ENCODE results near the gene IL17C. TPM values are rescaled to one million over a fixed set of nuclear protein-coding genes. Genes with fewer than 3 reads are reported as not detected.

IL17C gene
- total RNA-seq, 2 experiments from 2014 or later = 0.20 TPM; not detected in 1

DNA sequence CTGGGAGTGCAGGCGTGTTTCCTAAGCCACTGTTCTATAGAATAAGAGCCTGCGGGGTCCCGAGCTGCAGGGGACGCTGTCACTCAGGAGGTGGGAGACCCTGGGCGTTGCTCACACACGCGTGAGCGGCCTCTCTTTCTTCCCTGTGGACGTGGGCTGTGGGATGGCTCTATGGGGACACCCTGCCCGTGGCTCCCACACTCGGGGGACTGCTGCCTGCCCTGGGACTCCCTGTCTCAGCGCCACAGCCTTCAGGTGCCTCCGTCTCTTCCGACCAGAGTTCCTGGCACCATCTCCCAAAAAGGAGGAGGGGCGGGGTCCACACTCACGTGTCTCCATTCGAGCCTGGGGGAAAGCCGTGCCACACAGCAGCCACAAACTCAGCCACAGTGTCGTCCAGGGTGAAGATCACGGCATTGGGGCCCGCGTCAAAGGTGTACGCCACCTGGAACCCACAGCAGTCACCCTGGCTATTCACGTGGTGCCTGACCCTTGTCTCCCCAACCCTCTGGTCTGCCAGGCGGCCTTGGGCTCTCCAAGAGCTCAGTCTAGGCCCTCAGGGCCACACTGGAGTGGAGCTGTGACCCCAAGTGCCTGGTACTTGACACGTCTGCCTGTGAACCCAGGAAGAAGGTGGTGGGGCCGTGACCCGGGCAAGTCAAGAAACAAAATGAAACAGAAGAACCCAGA is 16.1 kb downstream of the IL17C start:
- no peak overlapping the region for H3K4me3 Mint-ChIP-seq
- DNase-seq = no peak
- peaks cover 16% of the 10 kb centered on the region for H3K4me1 Mint-ChIP-seq
- peak overlapping the region; percentile 2 for H3K27ac Mint-ChIP-seq
- H3K27me3 Mint-ChIP-seq = no peaks in the 10 kb centered on the region
- POLR2A ChIA-PET = no interaction called here
- no peaks in the 10 kb centered on the region for H3K9me3 Mint-ChIP-seq
- CTCF ChIA-PET = no interaction called here
- H3K36me3 Mint-ChIP-seq (ENCODE audit: low read depth) = peaks cover 7% of the 10 kb centered on the region

DNA sequence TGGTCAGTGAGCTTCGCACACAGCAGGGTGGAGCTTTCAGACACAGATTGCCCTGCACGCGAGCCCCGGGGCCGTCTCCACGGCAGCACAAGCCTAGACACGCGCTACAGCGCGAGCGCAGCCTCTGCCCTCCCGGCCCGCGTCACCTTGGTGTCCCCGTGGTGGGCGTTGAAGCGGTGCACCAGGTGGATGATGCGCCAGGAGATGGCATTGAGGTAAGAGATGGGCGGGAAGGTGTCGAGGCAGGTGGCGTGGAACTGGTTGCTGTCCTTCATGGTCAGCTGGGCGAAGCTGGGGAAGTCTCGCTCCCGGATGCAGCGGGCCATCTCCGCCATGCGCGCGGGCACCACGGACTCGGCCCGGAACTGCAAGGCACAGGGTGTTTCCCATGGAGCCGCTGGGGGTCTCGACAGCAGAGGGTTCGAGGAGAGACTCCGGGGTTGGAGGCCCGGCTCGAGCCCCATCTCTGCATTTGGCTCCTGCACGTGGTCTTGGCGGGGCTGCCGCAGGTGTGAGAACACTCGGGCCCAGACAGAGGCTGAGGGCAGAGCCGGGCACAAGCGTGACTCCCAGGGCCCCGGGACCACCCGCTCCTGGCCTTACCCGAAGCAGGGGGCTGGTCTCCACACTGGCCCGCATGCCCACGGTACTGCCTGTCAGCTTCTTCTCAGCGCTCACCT is 16.8 kb downstream of the IL17C start:
- Mint-ChIP-seq H3K36me3 (ENCODE audit: low read depth) (peaks cover 6% of the 10 kb centered on the region), H3K27ac (no peak overlapping the region), H3K4me3 (no peak overlapping the region), H3K9me3 (no peaks in the 10 kb centered on the region), H3K4me1 (peaks cover 16% of the 10 kb centered on the region), H3K27me3 (no peaks in the 10 kb centered on the region)
- CTCF ChIA-PET = no interaction called here
- no peak for DNase-seq
- POLR2A ChIA-PET = no interaction called here

DNA sequence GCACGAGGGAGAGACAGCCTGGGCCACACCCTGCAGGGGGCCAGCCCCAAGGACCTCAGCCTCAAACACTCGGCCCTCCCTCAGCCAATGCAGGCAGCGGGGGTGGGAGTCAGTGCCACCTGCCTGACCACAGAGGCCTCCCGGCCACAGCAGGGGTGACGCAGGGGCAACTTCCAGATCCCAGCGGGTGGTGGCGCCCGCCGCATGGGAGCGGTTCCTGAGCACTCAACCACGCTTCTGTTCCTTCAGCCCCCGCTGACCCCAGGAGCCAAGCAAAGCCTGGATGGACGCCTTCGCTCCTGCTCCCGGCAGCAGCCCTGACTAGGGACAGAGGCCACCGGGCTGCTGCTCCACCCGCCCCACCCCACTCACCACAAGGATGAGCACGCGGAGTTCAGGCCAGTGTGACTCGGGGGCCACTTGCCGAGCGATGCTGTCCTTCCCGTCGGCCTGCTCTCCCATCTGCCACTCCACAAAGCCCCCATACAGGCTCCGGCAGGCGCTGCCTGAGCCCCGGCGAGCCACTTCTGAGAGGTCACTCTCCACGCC is 17.4 kb downstream of the IL17C start:
- no peaks in the 10 kb centered on the region for H3K27me3 Mint-ChIP-seq
- ChIA-PET POLR2A (no interaction called here), CTCF (no interaction called here)
- H3K27ac Mint-ChIP-seq = no peak overlapping the region
- H3K4me3 Mint-ChIP-seq = no peak overlapping the region
- peaks cover 16% of the 10 kb centered on the region for H3K4me1 Mint-ChIP-seq
- H3K36me3 Mint-ChIP-seq (ENCODE audit: low read depth) = peaks cover 6% of the 10 kb centered on the region
- no peak for DNase-seq
- no peaks in the 10 kb centered on the region for H3K9me3 Mint-ChIP-seq

DNA sequence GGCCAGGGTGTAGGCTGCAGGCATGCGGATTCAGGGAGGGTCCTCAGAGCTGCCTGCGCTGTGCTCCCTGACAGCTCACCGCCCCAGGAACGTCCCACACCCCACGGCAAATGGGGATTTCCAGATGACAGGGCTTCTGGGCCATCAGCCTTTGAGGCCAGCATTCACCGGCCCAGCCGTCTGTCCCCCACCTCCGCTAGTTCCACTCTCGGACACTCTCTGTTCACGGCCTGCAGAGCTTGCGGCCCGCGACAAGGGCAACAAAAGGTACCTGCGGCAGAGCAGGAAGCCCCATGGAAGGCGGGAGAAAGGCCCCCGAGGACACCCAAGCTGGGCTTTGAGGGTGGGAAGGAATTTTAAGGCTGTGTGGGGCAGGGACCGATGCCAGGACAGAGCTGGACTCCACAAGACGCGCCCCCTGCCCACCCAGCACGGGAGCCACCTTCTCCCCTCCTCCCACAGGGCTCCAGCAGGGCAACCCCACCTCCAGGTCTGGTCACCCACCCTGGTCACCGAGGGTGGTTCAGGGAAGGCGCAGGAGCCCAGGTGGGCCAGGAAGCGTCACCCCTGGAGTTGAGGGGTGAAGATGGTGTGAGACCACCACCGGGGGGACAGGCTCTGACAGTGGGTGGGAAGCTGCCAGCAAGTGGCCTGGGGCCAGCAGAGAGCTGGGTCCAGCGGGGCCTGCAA is 18.1 kb downstream of the IL17C start:
- Mint-ChIP-seq H3K36me3 (ENCODE audit: low read depth) (peaks cover 6% of the 10 kb centered on the region), H3K27ac (no peak overlapping the region), H3K27me3 (no peaks in the 10 kb centered on the region), H3K9me3 (no peaks in the 10 kb centered on the region), H3K4me1 (peaks cover 17% of the 10 kb centered on the region), H3K4me3 (no peak overlapping the region)
- CTCF ChIA-PET = interaction anchor here (1.1 kb wide), 1 partner anchor 14 kb away, joined by 3 read pairs; no protein-coding TSS in a partner anchor
- no peak for DNase-seq
- POLR2A ChIA-PET = no interaction called here

DNA sequence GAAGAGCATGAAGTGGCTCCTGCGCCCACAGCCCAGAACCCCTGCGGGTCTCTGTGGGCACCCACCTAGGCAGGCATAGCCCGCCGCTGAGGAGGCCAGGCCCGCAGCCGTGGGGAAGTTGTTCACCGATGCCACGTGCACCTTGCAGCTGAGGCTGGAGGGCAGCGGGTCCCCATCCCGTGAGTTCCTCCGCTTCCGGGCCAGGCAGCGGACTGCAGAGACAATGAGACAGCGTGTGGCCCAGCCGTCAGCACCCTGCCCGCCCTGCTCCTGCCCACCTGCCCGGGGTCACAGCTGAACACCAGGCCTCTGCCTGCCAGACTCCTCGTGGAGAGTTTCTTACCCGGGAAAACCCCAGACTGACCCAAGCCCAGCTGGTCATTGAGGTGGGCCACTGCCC is 19.0 kb downstream of the IL17C start:
- no peak overlapping the region for H3K4me3 Mint-ChIP-seq
- no peak overlapping the region for H3K27ac Mint-ChIP-seq
- H3K4me1 Mint-ChIP-seq = peaks cover 15% of the 10 kb centered on the region
- no peak for DNase-seq
- no peaks in the 10 kb centered on the region for H3K27me3 Mint-ChIP-seq
- peaks cover 6% of the 10 kb centered on the region for H3K36me3 Mint-ChIP-seq (ENCODE audit: low read depth)
- no peaks in the 10 kb centered on the region for H3K9me3 Mint-ChIP-seq
- ChIA-PET POLR2A (no interaction called here), CTCF (interaction anchor here (1.1 kb wide), 1 partner anchor 15 kb away, joined by 3 read pairs; no protein-coding TSS in a partner anchor)

DNA sequence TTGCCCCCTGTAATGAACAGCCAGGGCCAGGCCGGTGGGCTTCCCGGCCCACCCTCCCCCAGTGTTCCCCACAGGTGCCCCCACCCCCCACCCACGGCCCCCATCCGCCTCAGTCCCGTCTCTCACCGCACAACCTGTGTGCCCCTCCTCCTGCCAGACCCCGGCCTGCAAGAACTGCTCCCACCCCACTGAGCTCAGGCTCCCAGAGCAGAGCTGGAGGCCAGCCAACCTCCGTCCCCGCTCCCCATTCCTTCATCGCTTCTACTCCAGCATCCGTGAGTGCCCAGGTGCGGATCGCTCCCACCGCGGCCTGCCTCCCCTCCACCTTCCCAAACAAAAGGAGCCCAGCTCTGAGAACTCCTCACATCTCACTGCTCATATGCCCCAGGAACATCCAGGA is 20.3 kb downstream of the IL17C start:
- ChIA-PET CTCF (no interaction called here), POLR2A (no interaction called here)

DNA sequence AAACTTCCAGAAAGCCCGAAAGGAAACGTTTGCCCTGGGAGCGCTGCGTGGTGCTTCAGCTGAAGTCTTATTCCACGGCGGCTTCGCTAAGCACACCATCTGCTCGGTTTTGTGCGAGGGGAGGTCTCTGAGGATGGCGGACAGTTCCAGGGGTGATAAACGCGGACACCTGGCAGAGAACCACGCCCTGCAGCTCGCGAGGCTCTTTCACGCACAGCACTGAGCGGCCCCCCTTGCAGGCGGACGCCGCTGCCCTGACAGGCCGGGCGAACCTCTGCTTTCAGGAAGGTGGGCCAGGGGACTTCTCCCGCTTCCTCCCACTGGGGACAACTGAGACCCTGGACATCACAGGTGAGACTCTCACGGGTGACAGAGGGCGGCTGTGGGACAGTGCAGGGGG is 20.8 kb downstream of the IL17C start:
- Mint-ChIP-seq H3K4me3 (no peak overlapping the region), H3K27ac (peak overlapping the region; percentile 41), H3K4me1 (peaks cover 18% of the 10 kb centered on the region), H3K27me3 (no peaks in the 10 kb centered on the region), H3K9me3 (no peaks in the 10 kb centered on the region), H3K36me3 (ENCODE audit: low read depth) (peaks cover 8% of the 10 kb centered on the region)
- CTCF ChIA-PET = no interaction called here
- POLR2A ChIA-PET = no interaction called here
- no peak for DNase-seq

More for the DNA sequence above, 20.3 kb downstream of the IL17C start:
- peaks cover 15% of the 10 kb centered on the region for H3K4me1 Mint-ChIP-seq
- H3K27me3 Mint-ChIP-seq = no peaks in the 10 kb centered on the region
- H3K27ac Mint-ChIP-seq = no peak overlapping the region
- H3K9me3 Mint-ChIP-seq = no peaks in the 10 kb centered on the region
- no peak for DNase-seq
- H3K36me3 Mint-ChIP-seq (ENCODE audit: low read depth) = peaks cover 8% of the 10 kb centered on the region
- H3K4me3 Mint-ChIP-seq = no peak overlapping the region

DNA sequence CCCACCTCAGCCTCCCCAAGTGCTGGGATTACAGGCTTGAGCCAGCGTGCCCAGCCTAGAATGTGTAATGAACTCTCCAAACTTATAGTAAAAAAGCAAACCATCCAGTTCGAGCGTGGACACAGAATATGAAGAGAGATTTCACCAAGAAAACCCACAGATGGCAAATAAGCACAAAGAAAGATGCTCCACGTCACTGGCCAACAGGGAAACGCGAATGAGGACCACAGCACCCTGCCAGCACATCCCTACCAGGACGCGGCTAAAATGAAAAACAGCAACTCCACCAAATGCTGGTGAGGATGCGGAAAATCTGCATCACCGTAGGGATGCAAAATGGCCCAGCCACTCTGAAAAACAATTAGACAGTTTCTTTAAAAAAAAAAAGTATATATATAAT is 23.1 kb downstream of the IL17C start:
- Mint-ChIP-seq H3K36me3 (ENCODE audit: low read depth) (peaks cover 11% of the 10 kb centered on the region), H3K4me3 (peak overlapping the region; percentile 93), H3K27me3 (no peaks in the 10 kb centered on the region), H3K9me3 (no peaks in the 10 kb centered on the region), H3K27ac (no peak overlapping the region), H3K4me1 (peaks cover 22% of the 10 kb centered on the region)
- DNase-seq = no peak
- CTCF ChIA-PET = interaction anchor here (0.6 kb wide), 1 partner anchor 54 kb away, joined by 3 read pairs; no protein-coding TSS in a partner anchor
- POLR2A ChIA-PET = no interaction called here

DNA sequence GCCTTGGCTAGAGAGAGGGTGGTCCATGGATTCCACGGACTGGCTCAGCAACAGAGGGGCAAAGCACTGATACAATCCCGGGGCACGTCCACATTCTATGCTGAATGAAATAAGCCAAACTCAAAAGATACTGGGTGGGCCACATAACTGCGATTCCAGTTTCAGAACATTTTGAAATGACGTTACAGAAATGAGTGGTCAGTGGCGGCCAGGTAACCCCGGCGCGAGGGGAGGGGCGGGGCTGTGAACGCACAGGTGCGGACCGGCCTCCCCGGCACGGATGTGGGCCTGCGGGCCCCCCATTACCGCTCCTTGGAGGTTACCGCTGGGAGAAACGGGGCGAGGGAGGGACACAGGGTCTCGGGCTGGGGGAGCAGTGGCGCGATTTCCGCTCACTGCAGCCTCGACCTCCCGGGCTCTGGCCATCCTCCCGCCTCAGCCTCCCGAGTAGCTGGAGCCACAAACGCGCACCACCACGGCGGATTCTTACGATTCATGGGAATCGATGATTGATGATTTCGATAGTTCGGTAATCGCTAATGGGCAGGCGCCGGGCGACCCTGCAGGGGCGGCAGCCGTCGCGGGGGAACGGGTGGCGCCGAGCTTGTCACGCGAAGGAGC is 24.0 kb downstream of the IL17C start:
- CTCF ChIA-PET = interaction anchor here (0.6 to 1.2 kb wide), 3 partner anchors 14 to 883 kb away, joined by 3 read pairs; no protein-coding TSS in a partner anchor
- Mint-ChIP-seq H3K4me1 (peaks cover 23% of the 10 kb centered on the region), H3K9me3 (no peaks in the 10 kb centered on the region)

DNA sequence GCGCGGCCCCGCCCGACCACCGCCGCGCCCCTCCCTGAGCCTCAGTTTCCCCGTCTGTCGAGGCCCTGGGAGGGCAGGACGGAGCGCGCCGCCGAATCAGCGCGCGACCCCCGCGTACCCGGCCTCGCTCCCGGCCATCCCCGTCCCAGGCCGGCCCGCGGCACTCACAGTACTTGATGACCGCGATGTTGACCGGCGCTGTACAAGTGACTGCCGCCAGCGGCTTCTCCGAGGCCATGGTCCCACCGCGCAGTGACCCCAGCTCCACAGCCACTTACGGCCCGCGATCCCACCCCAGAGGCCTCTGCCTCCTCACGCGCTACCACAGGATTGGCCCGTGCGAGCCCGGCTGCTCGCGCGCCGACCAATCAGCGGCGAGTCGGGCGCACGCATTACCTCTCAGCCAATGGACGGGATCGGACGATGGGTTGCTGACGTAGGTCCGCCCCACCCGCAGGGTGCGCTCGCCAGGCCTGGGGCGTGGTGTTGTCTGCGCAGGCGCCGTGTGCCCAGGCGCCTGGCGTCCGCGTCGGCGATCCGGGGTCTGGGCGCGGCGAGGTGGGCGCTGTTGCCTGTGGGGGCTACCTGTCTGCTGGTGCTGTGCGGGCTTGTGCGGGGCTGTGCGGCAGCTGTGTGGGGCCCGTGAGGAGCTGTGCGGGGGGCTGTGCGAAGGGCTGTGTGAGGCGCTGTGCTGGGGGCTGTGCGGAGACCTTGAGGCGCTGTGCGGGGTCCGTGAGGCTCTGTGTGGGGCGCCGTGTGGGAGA is 24.7 kb downstream of the IL17C start, which contains the start of gene MVD:
TSS of gene MVD (minus strand) at position 249 of the 764 bp plus-strand sequence. CDS start at position 238, 11 bp downstream.
- no peaks in the 10 kb centered on the region for H3K9me3 Mint-ChIP-seq
- peak; percentile 98 for DNase-seq
- ChIA-PET CTCF (interaction anchor here (0.6 to 1.5 kb wide), 4 partner anchors 15 to 884 kb away, joined by 3 read pairs; no protein-coding TSS in a partner anchor), POLR2A (no interaction called here)
- H3K4me3 Mint-ChIP-seq = peak within 1 kb of the TSS; percentile 93
- H3K27ac Mint-ChIP-seq = peak within 1 kb of the TSS; percentile 94
- peaks cover 10% of the 10 kb centered on the region for H3K36me3 Mint-ChIP-seq (ENCODE audit: low read depth)
- H3K4me1 Mint-ChIP-seq = peaks cover 23% of the 10 kb centered on the region
- no peaks in the 10 kb centered on the region for H3K27me3 Mint-ChIP-seq

More for the DNA sequence above, 24.0 kb downstream of the IL17C start:
- Mint-ChIP-seq H3K27me3 (no peaks in the 10 kb centered on the region), H3K4me3 (peak overlapping the region; percentile 93), H3K27ac (peak overlapping the region; percentile 87), H3K36me3 (ENCODE audit: low read depth) (peaks cover 10% of the 10 kb centered on the region)
- DNase-seq = no peak
- POLR2A ChIA-PET = no interaction called here

DNA sequence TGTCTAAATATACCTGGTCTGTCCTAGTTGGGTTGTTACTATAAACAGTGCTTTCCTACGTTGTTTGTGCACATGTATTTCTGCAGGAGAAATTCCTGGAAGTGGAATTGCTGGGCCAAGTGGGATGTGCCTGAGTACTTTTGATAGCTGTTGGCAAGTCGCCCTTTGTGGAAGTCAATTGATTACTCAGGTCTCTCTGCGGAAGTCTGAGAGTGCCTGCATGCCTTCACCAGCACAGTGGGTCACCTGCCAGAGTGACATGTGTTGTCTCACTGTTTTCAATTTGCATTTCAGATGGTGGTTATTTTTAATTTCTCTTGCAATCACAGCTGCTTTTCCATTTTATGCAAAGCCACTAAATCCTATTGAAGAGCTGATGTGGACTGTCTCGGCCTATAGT is 26.8 kb downstream of the IL17C start:
- Mint-ChIP-seq H3K4me3 (peak overlapping the region; percentile 21), H3K27ac (peak overlapping the region; percentile 41), H3K27me3 (no peaks in the 10 kb centered on the region), H3K9me3 (no peaks in the 10 kb centered on the region), H3K4me1 (peaks cover 22% of the 10 kb centered on the region), H3K36me3 (ENCODE audit: low read depth) (peaks cover 12% of the 10 kb centered on the region)
- POLR2A ChIA-PET = no interaction called here
- CTCF ChIA-PET = interaction anchor here (1.0 kb wide), 1 partner anchor 56 kb away, joined by 3 read pairs; no protein-coding TSS in a partner anchor
- DNase-seq = no peak

DNA sequence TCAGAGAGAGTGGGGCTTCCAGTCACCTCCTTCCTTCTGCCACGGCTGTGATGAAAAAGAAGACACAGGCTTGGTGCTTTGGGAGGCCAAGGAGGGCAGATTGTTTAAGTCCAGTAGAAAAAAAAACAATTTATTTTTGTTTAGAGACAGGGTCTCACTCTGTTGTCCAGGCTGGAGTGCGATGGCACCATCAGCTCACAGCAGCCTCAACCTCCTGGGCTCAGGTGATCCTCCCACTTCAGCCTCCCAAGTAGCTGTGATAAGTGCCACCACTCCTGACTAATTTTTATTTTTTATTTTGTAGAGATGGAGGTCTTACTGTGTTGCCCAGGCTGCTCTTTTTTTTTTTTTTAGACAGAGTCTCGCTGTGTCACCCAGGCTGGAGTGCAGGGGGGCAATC is 27.2 kb downstream of the IL17C start:
- Mint-ChIP-seq H3K27ac (peak overlapping the region; percentile 41), H3K4me1 (peaks cover 20% of the 10 kb centered on the region)

More for the DNA sequence above, 27.2 kb downstream of the IL17C start:
- no peaks in the 10 kb centered on the region for H3K9me3 Mint-ChIP-seq
- CTCF ChIA-PET = interaction anchor here (0.7 kb wide), 2 partner anchors 16 to 1275 kb away, joined by 3 read pairs; no protein-coding TSS in a partner anchor
- H3K36me3 Mint-ChIP-seq (ENCODE audit: low read depth) = peaks cover 12% of the 10 kb centered on the region
- DNase-seq = no peak
- POLR2A ChIA-PET = no interaction called here
- H3K27me3 Mint-ChIP-seq = no peaks in the 10 kb centered on the region
- H3K4me3 Mint-ChIP-seq = no peak overlapping the region

Data from activated CD4-positive, alpha-beta T cell treated with anti-CD3 and anti-CD28 coated beads, Interleukin-2, amount 10 ng/mL, durations not matched to agents 7 days and 5 days (primary cell).